GM23338 (cell line): Measurements from ENCODE around the gene OPALIN. TPM values are rescaled to one million over a fixed set of nuclear protein-coding genes. Genes with fewer than 3 reads are reported as not detected.

Experiments used
- ATAC-seq: fragments of 200-7000 bp; cut with Tn5 transposase; 3 replicates; pipeline ENCODE4 v1.9.1; 2020
- DNase-seq: peaks from one replicate; pipeline ENCODE4 v3.0.0-alpha.2; 2015; ENCODE audit warnings: low spot score
- H2AFZ ChIP-seq: fragments of 200-600 bp; sonication (generic); 2 replicates; pipeline ENCODE4 v1.8.0; 2016; ENCODE audit warnings: antibody characterized with exemption, mild to moderate bottlenecking, moderate library complexity
- H3F3A ChIP-seq: fragments of 200-600 bp; sonication (generic); replicated peaks from 2 replicates; pipeline ENCODE4 v1.8.0; 2017; ENCODE audit warnings: antibody characterized with exemption, mixed run types, low read depth
- H3K27ac ChIP-seq: fragments of 200-600 bp; sonication (generic); 2 replicates; pipeline ENCODE4 v1.6.1; 2016; ENCODE audit warnings: low read depth
- H3K27me3 ChIP-seq: fragments of 200-600 bp; sonication (generic); 2 replicates; pipeline ENCODE4 v1.8.0; 2016; ENCODE audit warnings: mild to moderate bottlenecking, mixed run types, moderate library complexity; ENCODE audit not compliant: insufficient read depth
- H3K36me3 ChIP-seq: fragments of 200-600 bp; sonication (generic); 2 replicates; pipeline ENCODE4 v1.8.0; 2016; ENCODE audit warnings: mild to moderate bottlenecking; ENCODE audit not compliant: insufficient read depth
- H3K4me1 ChIP-seq: fragments of 200-600 bp; sonication (generic); 2 replicates; pipeline ENCODE4 v1.8.0; 2016; ENCODE audit warnings: mild to moderate bottlenecking, moderate library complexity; ENCODE audit not compliant: insufficient read depth
- H3K4me2 ChIP-seq: fragments of 200-600 bp; sonication (generic); 2 replicates; pipeline ENCODE4 v1.7.1; 2017; ENCODE audit warnings: mixed run types
- H3K4me3 ChIP-seq: fragments of 200-600 bp; sonication (generic); 2 replicates; pipeline ENCODE4 v1.6.1; 2016; ENCODE audit warnings: mixed run types
- H3K79me2 ChIP-seq: fragments of 200-600 bp; sonication (generic); replicated peaks from 2 replicates; pipeline ENCODE4 v1.8.0; 2017; ENCODE audit warnings: mild to moderate bottlenecking; ENCODE audit not compliant: insufficient read depth
- H3K9me2 ChIP-seq: fragments of 200-600 bp; sonication (generic); 2 replicates; pipeline ENCODE4 v1.8.0; 2017; ENCODE audit not compliant: insufficient read depth
- H4K20me1 ChIP-seq: fragments of 200-600 bp; sonication (generic); replicated peaks from 2 replicates; pipeline ENCODE4 v1.8.0; 2017; ENCODE audit warnings: mild to moderate bottlenecking; ENCODE audit not compliant: insufficient read depth
- H3K27ac Mint-ChIP-seq: 2 replicates; pipeline ENCODE4 v1.8.0; 2020; ENCODE audit warnings: inconsistent platforms, mild to moderate bottlenecking, moderate library complexity, mixed read lengths
- H3K27me3 Mint-ChIP-seq: 3 replicates; pipeline ENCODE4 v1.8.0; 2022; ENCODE audit warnings: low read depth, mild to moderate bottlenecking, moderate library complexity, mixed read lengths, inconsistent platforms; ENCODE audit not compliant: insufficient read depth, poor library complexity
- H3K36me3 Mint-ChIP-seq: 3 replicates; pipeline ENCODE4 v1.8.0; 2021; ENCODE audit warnings: low read depth, mild to moderate bottlenecking, inconsistent platforms, moderate library complexity, mixed read lengths
- H3K4me1 Mint-ChIP-seq: 3 replicates; pipeline ENCODE4 v1.8.0; 2020; ENCODE audit warnings: mild to moderate bottlenecking, inconsistent platforms, mixed read lengths
- H3K4me3 Mint-ChIP-seq: 3 replicates; pipeline ENCODE4 v1.8.0; 2021; ENCODE audit warnings: moderate library complexity, mild to moderate bottlenecking, inconsistent platforms, mixed read lengths
- H3K9me3 Mint-ChIP-seq: 3 replicates; pipeline ENCODE4 v1.8.0; 2020; ENCODE audit warnings: moderate library complexity, mild to moderate bottlenecking, inconsistent platforms, mixed read lengths
- CREB1 ChIP-seq: fragments of 250-450 bp; sonication (Bioruptor Pico); IDR thresholded peaks from 2 replicates; pipeline ENCODE4 v1.5.0; 2020; ENCODE audit warnings: low read depth, mild to moderate bottlenecking, moderate library complexity
- EZH2 ChIP-seq: fragments of 200-600 bp; sonication (generic); IDR thresholded peaks from one replicate; pipeline ENCODE4 v1.8.0; 2017; ENCODE audit warnings: antibody characterized with exemption, mild to moderate bottlenecking, low read depth; ENCODE audit not compliant: unreplicated experiment
- EZH2phosphoT487 ChIP-seq: fragments of 200-600 bp; sonication (generic); IDR thresholded peaks from one replicate; pipeline ENCODE4 v1.8.1; 2018; ENCODE audit warnings: antibody characterized with exemption; ENCODE audit not compliant: unreplicated experiment
- JUNB ChIP-seq: IDR thresholded peaks from one replicate; pipeline ENCODE4 v1.6.1; 2016; ENCODE audit warnings: antibody characterized with exemption; ENCODE audit not compliant: unreplicated experiment
- POLR2AphosphoS5 ChIP-seq: IDR thresholded peaks from 2 replicates; pipeline ENCODE4 v1.6.1; 2016; ENCODE audit warnings: antibody characterized with exemption, low read depth
- STAT1 ChIP-seq: IDR thresholded peaks from one replicate; pipeline ENCODE4 v1.6.1; 2016; ENCODE audit warnings: antibody characterized with exemption; ENCODE audit not compliant: unreplicated experiment
- ZNF114 ChIP-seq: fragments of 250-450 bp; sonication (Bioruptor Pico); IDR thresholded peaks from 2 replicates; pipeline ENCODE4 v1.5.0; 2020; ENCODE audit warnings: mild to moderate bottlenecking, moderate library complexity
- ZNF331 ChIP-seq: fragments of 250-450 bp; sonication (Bioruptor Pico); IDR thresholded peaks from 2 replicates; pipeline ENCODE4 v1.5.0; 2020; ENCODE audit warnings: low read depth, mild to moderate bottlenecking, moderate library complexity
- polyA plus RNA-seq: library from polyadenylated mRNA; unstranded; fragments of >200 nt; fragmentation: Nextera tagmentation; extraction: Ambion mirVana; gene quantifications from 2 replicates; pipeline ENCODE4 v1.2.1, GENCODE V29; 2016
- total RNA-seq: library from RNA; depleted of rRNA; stranded (reverse); fragments of >200 nt; shearing (Covaris generic); gene quantifications from 2 replicates; pipeline ENCODE4 v1.2.3, GENCODE V29; 2014
- TF ChIP-seq, protein P1 (sequence below): IDR thresholded peaks from one replicate; pipeline ENCODE4 v1.6.1; 2018; ENCODE audit warnings: antibody characterized with exemption; ENCODE audit not compliant: unreplicated experiment
- TF ChIP-seq, protein P2 (sequence below), 2 experiments: fragments of 200-600 bp in 1 of 2; sonication (generic) in 1 of 2; conservative IDR thresholded peaks; 2 replicates each; pipeline versions ENCODE4 v1.5.1 to v1.6.1; 2016 to 2017; ENCODE audit warnings: antibody characterized with exemption in 2 of 2, low read depth in 2 of 2, mild to moderate bottlenecking in 2 of 2, moderate library complexity in 1 of 2

OPALIN gene
- total and polyA plus RNA-seq, 2 experiments from 2014 or later, result not detected

DNA sequence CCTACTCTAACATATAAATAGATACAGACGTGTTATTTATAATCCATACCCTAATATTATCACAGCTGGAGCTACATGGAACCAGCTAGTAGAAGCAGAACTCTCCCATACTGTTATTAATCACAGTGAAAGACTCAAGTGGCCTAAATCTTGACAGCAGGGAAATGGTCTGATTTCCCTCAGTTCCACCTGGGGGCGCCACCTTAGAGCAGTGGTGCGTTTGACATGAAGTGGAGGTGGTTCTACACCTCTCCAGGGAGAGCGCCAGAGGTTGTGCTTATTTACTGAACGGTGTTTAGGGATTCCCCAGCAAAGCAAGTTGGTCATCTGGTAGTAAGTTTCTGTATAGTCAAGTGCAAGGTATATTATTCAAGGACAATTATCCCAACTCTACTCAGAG is 37.0 kb downstream of the OPALIN start:
- peaks cover 15% of the 10 kb centered on the region for H3K4me1 ChIP-seq
- H3K27ac Mint-ChIP-seq, result no peak overlapping the region
- no peak overlapping the region for H3K4me3 Mint-ChIP-seq
- ATAC-seq (peak; percentile 91), DNase-seq (peak; percentile 79)
- peaks cover 11% of the 10 kb centered on the region for H3K4me1 Mint-ChIP-seq
- no peaks in the 10 kb centered on the region for H4K20me1 ChIP-seq
- H3K27me3 ChIP-seq, result no peaks in the 10 kb centered on the region
- no peak for TF ChIP-seq POLR2AphosphoS5
- TF ChIP-seq, protein P1, sequence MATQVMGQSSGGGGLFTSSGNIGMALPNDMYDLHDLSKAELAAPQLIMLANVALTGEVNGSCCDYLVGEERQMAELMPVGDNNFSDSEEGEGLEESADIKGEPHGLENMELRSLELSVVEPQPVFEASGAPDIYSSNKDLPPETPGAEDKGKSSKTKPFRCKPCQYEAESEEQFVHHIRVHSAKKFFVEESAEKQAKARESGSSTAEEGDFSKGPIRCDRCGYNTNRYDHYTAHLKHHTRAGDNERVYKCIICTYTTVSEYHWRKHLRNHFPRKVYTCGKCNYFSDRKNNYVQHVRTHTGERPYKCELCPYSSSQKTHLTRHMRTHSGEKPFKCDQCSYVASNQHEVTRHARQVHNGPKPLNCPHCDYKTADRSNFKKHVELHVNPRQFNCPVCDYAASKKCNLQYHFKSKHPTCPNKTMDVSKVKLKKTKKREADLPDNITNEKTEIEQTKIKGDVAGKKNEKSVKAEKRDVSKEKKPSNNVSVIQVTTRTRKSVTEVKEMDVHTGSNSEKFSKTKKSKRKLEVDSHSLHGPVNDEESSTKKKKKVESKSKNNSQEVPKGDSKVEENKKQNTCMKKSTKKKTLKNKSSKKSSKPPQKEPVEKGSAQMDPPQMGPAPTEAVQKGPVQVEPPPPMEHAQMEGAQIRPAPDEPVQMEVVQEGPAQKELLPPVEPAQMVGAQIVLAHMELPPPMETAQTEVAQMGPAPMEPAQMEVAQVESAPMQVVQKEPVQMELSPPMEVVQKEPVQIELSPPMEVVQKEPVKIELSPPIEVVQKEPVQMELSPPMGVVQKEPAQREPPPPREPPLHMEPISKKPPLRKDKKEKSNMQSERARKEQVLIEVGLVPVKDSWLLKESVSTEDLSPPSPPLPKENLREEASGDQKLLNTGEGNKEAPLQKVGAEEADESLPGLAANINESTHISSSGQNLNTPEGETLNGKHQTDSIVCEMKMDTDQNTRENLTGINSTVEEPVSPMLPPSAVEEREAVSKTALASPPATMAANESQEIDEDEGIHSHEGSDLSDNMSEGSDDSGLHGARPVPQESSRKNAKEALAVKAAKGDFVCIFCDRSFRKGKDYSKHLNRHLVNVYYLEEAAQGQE, result no peak
- no peak for TF ChIP-seq CREB1 (CRISPR knock-in tag)
- no peak for TF ChIP-seq JUNB
- TF ChIP-seq, protein P2, sequence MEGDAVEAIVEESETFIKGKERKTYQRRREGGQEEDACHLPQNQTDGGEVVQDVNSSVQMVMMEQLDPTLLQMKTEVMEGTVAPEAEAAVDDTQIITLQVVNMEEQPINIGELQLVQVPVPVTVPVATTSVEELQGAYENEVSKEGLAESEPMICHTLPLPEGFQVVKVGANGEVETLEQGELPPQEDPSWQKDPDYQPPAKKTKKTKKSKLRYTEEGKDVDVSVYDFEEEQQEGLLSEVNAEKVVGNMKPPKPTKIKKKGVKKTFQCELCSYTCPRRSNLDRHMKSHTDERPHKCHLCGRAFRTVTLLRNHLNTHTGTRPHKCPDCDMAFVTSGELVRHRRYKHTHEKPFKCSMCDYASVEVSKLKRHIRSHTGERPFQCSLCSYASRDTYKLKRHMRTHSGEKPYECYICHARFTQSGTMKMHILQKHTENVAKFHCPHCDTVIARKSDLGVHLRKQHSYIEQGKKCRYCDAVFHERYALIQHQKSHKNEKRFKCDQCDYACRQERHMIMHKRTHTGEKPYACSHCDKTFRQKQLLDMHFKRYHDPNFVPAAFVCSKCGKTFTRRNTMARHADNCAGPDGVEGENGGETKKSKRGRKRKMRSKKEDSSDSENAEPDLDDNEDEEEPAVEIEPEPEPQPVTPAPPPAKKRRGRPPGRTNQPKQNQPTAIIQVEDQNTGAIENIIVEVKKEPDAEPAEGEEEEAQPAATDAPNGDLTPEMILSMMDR (conservative IDR thresholded peaks at IDR 0.05; ENCODE audit: low read depth in 2 of 2), result peak; percentile 88 to 90
- TF ChIP-seq EZH2phosphoT487, result no peak
- no peaks in the 10 kb centered on the region for H3K9me3 Mint-ChIP-seq
- H3K9me2 ChIP-seq, result no peaks in the 10 kb centered on the region; the same call in 1 of the 2 replicates
- H3K4me3 ChIP-seq, result no peak overlapping the region
- H3K4me2 ChIP-seq, result no peak overlapping the region
- no peaks in the 10 kb centered on the region for H3K36me3 ChIP-seq
- H3K27ac ChIP-seq, result no peak overlapping the region
- no peaks in the 10 kb centered on the region for H3F3A ChIP-seq
- H3K27me3 Mint-ChIP-seq, result peaks cover 7% of the 10 kb centered on the region
- H3K79me2 ChIP-seq, result no peaks in the 10 kb centered on the region
- H2AFZ ChIP-seq, result no peak overlapping the region
- no peaks in the 10 kb centered on the region for H3K36me3 Mint-ChIP-seq

- Histone ChIP-seq H3K4me2 (no peak overlapping the region), H3K36me3 (no peaks in the 10 kb centered on the region), H2AFZ (peak overlapping the region; percentile 90), H3K79me2 (no peaks in the 10 kb centered on the region), H3K27me3 (no peaks in the 10 kb centered on the region), H3K9me2 (no peaks in the 10 kb centered on the region), H3K4me1 (peaks cover 15% of the 10 kb centered on the region), H3K27ac (no peak overlapping the region), H4K20me1 (no peaks in the 10 kb centered on the region), H3F3A (no peaks in the 10 kb centered on the region), H3K4me3 (no peak overlapping the region)
- Mint-ChIP-seq H3K27ac (peak overlapping the region; percentile 72; the same call in 1 of the 2 replicates), H3K27me3 (peaks cover 12% of the 10 kb centered on the region), H3K36me3 (no peaks in the 10 kb centered on the region), H3K4me3 (no peak overlapping the region), H3K4me1 (peaks cover 22% of the 10 kb centered on the region), H3K9me3 (no peaks in the 10 kb centered on the region)
- TF ChIP-seq, protein P1, result no peak
- TF ChIP-seq ZNF331 (CRISPR knock-in tag), result no peak
- TF ChIP-seq ZNF114, result no peak
- no peak for TF ChIP-seq CREB1 (CRISPR knock-in tag)
- TF ChIP-seq EZH2, result no peak
- TF ChIP-seq STAT1, result no peak
- no peak for DNase-seq
- no peak for ATAC-seq
These were observed 38.9 kb downstream of the OPALIN start for GRCh38 chr10:96319754-96320474.
